NCI-H128 (cell line): ENCODE data around the gene BMI1.
A peak's percentile ranks its signal among the peaks of the same experiment; 100 is the strongest.
"Not testable (repeated sequence)": the region's sequence is repeated elsewhere in the genome, so short reads cannot be mapped to it uniquely, and the experiment has no call there.

Experiments used
- DNase-seq: peaks from one replicate; lab custom pipeline; 2025; ENCODE audit not compliant: unreplicated experiment; lab: John Stamatoyannopoulos, UW

Gene BMI1

DNA sequence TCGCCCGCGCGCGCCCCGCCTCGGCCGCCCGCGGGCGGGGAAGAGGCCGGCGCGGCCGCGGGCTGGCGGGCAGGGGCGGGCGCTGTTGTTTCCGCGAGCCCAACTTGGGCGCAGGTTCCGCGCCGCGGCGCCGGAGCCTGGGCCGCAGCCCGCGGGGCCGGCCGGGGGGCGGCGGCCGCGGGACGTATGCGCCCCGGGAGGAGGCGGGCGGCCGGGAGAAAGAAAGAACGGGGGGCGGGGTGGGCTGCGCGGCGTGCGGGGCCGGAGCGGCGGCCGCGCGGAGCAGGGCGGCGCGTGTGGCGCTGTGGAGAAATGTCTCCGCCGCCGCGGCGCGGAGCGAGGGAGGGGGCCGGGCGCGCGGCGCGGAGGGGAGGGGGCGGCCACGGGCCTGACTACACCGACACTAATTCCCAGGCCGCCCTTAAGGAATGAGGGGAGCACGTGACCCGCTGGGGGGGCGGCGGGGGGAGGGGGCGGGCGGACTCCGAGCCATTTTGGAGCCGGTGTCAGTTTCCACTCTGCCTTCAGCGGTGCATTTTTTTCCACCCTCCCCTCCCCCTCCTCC is at the start of gene BMI1:
TSS of gene BMI1 (plus strand) at position 509 of the 565 bp plus-strand sequence. CDS start 5,351 bp downstream, outside the sequence.
- peak; percentile 18 for DNase-seq

DNA sequence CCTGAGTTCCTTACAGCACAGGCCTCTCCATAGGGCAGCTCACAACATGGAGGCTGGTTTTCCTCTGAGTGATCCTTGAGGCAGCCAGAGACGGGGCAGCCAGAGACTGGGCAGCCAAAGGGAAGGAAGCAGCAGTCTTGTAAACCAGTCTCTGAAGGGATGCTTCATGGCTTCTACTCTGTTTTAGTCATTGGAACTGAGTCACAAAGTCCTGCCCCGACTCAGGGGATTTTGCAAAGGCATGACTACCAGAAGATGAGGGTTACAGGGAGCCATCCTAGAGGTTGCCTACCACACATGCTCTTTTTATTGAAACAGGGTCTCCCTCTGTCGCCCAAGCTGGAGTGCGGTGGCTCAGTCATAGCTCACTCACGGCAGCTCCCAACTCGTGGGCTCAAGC is 49.1 kb upstream of the BMI1 start:
- no peak for DNase-seq

DNA sequence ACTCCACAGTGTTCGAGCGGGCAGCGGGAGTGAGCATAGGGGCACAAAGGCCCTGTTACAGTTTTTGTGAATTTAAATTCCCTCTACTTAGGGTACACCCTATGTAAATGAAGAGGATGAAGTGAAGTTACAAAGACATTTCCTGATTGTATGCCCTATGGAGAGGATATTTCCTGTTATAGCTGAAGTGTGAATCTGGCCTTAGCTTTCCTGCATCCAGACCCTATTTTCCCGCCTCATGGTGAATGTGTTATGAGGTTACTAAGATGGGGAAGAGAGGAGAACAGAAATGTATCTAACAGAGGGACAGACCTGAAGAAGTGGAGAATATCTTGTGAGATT is 42.5 kb upstream of the BMI1 start:
- DNase-seq: no peak

DNA sequence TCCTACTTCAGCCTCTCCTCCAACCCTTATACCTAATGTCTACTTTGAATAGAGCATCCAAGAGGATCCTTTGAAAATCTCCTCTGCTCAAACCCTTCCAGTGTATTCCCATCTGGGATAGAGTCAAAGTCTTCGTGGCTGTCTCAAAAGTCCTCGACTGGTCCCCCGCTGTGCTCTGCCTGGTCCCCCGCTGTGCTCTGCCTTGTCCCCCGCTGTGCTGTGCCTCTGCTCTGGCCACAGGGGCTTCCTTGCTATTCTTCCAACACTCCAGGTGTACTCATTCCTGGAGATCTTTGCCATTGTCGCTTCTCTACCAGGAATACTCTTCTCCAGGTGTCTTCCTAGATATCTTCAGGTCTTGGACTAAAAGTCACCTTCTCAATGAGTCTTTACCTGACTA is 40.8 kb upstream of the BMI1 start:
- DNase-seq: no peak

DNA sequence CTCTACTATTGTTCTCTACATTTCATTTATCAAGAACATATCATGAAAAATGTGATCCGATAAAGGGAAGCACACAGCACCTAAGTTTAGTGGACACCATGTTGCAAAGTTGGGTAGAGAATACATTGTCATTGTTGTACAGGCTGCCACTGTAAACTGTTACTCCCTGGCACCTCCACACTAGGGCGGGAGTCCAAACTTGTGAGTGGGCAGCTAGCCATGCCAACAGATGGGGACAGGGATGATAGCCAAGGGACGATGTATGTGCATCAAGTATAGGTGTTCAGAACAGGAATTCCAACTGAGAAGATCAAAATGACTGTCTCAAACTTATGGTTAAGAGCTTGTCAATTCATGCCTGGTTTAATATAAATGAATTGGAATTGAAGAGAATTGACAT is 35.8 kb upstream of the BMI1 start:
- DNase-seq: no peak

DNA sequence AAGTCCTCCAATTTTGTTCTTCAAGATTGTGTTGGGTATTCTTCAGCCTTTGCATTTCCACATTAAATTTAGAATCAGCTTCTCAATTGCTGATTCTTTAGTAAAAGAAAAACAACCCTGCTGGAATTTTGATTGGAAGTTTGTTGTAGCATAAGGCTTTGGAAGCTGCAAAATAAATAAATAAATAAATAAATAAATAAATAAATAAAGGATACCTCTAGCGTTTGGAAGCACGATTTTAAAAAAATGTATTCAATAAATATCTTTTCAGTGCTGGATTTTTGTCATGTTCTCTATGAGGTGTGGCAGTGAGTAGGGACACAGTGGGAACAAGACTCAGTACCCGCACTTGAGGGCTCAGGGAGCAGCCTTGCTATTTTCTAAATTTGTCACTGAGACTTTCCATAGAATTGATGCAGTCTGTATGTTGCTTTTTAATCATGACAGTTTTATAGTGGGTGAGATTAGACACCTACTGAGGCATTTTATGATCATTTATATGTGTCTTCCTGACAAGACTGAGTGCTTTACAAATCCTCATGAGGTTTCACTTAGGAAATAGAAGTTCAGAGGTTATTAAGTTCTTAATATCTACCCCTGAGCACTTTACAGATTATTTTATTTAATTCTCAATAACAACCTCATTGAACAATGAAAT is 27.0 kb upstream of the BMI1 start:
- DNase-seq: no peak

DNA sequence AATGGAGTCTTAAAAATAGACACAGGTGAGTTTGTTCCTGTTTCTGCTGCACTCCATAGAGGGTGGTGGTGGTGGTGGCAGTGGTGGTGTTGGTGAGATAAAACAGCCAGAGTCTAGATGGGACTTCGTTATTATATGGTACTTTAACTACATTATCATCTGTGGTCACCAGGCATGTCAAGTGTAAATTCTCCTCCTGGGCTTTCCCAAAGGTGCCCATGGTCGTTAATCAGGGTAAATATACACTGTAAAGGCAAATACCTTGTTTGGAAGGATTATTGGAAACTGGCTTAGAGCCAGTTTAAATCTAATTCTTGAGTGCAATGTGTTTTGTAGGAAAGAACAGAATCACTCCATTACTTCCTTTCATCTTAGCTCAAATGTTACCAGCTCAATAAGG is 26.2 kb upstream of the BMI1 start:
- DNase-seq: no peak

DNA sequence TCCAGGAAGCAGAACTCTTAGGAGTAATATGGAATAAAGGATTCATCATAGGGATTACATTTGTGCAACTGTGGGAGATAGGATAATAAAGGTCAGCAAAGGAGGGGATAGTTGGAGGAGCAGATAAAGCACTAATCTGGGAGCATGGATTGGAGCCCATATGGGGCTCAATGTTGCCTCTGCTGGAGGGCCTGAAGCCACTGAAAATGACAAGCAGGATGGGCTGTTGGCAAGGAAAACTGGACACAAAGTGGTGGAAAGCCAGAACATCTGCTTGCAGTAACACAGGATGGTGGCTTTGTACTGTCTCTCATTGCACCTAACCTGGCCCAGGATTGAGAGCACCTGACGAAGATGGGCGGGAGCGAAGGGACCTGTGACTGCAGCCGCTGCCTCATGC is 19.7 kb upstream of the BMI1 start:
- DNase-seq: no peak

DNA sequence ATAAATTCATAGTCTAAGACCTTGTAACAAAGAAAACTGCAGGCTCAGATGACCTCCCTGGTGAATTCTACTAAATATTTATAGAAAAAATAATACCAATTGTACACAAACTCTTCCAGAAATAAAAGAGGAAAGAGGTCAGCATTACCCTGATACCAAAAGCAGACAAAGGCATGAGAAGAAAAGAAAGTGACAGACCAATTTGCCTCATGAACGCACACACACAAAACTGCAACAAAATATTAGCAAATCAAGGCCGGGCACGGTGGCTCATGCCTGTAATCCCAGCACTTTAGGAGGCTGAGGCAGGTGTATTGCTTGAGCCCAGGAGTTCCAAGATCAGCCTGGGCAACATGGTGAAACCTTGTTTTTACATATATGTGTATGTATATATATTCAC is 17.4 kb upstream of the BMI1 start:
- DNase-seq: no peak

DNA sequence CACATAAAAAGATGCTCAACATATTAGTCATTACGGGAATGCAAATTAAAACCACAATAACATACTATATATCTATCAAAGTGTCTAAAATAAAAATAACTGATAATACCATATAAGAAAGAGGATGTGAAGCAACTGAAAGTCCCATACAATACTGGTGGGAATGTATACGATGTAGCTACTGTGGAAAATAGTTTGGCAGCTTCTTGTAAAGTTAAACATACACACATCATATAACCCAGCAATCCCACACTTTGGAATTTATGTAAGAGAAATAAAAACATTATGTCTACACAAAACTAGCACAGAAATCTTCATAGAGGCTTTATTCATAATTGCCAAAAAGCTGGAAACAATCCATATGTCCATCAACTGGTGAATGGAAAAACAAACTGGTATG is 15.2 kb upstream of the BMI1 start:
- no peak for DNase-seq

DNA sequence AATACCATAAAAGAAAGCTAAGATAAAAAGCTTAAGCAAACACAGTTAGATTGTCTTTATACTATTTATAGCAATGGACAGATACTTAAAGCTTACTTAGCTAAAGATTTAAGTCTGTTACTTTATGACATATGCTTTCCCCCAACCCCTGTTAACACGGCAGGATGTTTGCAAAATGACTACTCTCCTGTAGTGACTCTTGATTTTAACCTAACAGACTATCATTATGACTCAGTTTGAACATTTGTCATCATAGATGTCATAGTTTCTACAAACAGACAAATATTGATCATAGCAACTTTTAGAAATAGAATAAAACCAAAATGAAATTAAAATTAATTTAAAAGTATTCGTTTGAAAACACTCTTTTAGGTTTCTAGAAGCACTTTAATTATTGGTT is 12.5 kb upstream of the BMI1 start:
- no peak for DNase-seq

DNA sequence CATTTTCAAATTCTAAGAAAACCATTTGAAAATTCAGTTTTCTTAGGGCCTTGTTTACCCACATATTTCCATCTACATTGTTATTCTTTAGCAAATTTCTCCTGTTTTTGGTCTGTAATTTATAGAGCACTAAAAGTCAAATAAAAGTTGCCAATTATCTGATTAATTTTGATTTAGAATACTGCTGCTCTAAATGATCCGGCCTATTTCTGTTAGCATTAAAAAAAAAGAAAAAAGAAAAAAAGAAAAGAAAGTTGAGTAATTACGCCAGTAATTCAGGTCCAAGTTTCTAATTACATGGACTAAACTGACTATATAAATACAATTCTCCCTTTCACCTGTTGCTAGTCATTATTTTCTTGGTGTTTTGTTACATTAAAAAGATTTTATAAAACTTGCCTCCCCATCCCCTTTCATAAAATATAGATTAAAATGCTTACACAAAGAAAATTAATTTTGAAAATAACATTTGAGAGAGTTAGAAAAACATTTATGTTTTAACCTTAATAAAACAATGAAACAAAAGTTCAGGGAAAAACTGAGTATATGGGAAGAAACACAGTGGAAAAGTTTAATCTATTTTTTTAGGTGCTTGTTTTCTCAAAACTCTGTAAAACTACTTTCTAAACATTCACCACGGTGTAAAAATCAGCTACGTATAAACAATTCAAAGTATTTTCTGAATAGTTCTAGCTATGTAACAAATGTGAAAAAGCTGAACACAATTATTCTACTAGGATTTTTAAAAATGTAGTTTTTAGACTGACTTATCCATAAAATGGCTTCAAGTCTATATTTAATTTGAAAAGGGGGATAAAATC is 11.5 kb upstream of the BMI1 start:
- DNase-seq: no peak

DNA sequence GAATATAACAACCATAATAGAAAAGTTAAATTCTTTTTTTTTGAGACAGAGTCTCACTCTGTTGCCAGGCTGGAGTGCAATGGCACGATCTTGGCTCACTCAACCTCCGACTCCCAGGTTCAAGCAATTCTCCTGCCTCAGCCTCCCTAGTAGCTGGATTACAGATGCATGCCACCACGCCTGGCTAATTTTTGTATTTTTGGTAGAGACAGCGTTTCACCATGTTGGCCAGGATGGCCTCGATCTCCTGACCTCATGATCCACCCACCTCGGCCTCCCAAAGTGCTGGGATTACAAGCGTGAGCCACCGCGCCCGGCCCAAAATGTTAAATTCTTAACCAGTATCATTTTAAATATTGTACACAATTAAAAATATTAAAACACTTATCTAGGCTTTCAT is 10.9 kb upstream of the BMI1 start:
- DNase-seq: not testable (repeated sequence)

DNA sequence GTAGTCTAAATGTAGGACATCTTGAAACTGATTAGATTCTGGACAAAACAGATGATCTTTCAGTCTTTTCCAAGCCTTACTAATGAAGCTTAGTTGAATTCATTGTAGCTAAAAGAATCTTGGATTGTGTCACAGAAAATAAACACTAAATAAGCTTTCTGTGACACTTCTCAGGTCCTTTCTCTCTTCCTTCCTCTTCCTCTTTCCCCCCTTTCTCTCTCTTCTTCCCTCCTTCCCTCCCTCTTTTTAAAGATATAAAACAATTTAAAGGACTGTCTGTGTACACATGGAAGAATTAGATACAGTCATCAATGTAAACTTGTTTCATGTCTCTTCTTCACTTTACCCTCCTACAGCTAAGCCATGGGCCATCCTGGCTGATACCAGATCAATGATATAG is 10.0 kb upstream of the BMI1 start:
- no peak for DNase-seq

DNA sequence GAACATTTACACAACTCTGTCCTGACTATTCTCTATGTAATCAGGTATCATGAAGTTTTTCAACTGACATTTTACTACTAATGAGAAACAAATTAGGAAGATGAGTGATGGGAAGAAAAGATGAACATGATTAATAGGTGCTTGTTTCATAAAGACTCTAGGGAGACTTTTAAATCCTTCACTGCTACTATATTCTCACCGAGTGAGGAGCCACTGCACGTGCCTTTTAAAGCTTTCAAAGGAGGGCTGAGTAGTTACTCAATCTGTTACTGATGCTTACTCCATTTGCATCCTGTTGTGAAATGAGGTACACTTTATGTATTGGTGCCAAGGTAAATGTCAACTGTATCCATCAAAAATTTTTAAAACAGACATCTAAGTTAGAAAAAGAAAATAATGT is 6.0 kb upstream of the BMI1 start:
- no peak for DNase-seq

DNA sequence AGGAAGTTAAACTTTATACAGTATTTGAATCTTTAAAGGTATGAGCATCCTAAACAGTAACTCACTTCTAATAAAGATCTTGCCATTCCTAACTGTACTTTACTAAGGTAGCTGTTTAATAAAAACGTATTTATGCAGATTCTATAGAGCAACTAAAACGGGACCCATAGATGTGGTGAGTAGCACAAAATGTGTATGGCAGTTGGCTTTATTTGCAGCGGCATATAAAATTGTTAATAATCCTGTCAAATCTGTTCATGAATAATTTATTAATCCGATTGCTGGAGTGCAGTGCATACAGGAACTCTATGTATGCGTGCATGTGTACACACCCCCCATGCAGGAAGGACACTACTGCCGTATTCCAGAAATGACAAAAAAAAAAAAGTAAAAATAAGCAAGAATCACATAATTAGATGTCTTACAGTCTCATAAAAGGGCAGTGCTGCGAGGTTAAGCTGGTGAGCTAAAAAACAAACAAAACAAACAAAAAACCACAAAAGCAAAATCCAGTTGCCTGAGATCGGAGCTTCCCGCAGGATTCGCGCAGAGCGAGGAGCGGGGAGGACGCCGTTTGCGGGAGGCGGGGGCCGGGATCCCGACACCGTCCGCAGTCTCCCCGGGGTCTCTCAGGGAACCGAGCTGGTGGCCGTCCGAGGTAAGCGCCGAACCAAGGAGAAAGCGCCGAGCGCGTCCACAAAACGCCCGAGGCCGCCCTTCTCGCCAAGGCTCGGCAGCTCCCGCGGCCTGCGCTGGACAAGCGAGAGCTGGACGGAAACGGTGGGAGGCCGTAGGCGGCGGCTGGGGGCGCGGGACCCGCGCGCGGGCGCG is 5.2 kb upstream of the BMI1 start:
- DNase-seq: peak; percentile 25

DNA sequence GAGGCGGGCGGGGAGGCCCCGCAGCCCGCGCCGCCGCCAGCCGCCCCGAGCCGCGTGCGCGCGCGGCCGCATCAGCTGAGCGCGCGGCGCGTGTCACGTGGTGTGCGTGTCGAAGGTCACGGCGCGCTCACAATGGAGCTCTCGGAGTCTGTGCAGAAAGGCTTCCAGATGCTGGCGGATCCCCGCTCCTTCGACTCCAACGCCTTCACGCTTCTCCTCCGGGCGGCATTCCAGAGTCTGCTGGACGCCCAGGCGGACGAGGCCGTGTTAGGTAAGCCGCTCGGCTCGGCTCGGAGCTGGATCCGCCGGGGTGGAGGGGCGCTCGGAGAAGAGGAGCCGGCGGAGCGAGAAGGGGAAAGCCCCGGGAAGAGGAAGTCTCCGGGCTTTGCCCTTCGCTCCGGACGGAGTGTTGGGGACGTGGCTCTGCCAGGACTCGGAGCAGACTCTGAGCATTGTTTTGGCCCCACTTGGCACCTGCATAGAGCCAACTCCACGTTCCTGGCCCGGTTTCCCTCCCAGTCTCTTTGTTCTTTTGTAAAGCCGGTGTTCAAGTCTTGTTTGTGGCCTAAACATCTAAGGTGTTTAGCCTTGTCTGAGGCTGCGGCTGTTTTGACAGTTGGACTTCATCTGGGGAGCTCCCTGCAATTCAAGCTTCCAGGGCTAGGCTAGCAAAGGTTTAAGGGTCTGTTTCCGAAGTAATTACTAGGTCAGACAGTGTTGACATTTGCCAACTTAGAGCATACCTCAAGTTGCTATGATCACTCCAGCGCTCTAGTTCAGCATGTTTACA is 4.4 kb upstream of the BMI1 start, which contains the start of gene COMMD3:
TSS of gene COMMD3 (plus strand) at position 103 of the 790 bp plus-strand sequence. CDS start at position 133, 30 bp downstream.
- peak; percentile 54 for DNase-seq

DNA sequence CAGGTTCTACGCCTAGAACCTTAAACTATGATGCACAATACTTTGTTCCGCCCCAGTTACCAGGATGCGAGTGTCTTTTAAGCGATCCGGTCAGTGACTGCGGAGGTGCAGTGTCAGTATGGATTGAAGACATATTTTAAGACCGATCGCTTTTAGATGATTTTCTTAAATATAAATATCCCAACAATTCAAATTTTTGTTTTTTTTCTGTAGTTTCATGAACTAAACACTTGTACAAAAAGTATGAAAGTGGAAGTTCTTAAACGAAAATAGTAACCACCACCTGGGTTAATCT is 3.9 kb upstream of the BMI1 start:
- no peak for DNase-seq

DNA sequence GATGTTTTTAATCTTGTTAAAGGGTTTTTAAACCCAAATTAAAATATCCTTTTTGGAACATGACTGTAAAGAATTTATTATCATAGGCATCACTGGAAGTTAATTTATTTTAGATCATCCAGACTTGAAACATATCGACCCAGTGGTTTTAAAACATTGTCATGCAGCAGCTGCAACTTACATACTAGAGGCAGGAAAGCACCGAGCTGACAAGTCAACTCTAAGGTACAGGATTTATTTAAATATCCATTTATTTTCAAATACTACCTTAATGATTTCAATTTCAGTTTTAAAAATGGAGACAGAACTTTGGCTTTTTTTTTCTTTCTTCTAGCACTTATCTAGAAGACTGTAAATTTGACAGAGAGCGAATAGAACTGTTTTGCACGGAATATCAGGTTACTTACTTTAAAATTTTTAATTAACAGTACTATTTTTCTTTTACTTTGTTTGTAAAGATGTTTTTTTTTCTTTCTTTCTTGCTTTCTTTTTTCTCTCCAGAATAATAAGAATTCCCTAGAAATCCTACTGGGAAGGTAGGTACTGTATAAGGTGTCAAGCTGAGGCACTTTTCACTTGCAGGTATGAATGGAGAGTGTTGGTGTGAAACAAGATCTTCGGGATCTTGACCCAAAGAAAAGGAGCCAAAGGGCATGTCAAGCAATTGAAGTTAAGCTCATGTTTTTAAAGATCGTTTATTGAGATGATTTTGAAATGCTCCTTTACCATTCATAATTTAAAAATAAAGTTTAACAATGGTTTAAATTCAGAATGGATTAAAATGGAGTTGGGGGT is 2.9 kb upstream of the BMI1 start:
- no peak for DNase-seq

DNA sequence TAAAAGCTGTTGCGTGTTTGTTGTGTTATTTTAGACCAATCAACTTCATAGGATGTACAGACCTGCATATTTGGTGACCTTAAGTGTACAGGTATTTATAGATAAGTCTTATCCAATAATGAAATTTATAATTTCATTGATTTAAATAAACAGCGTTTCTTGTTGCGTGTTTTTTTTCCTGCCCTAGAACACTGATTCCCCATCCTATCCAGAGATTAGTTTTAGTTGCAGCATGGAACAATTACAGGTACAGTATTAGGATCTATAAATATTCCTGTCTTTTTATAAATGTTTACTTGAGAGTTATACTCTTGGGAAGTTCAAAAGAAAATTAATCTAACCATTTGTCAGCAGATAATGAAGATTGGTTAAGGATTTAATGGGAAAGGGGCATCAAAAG is 2.1 kb upstream of the BMI1 start:
- no peak for DNase-seq
